Measurements from ENCODE around the gene FIGN.

FIGN gene

GRCh38 chr2:163735685-163736432 lies at the start of gene FIGN:
Gene FIGN (minus strand): TSS chr2:163736008. CDS start chr2:163734927, 1,081 bp downstream.
- Mint-ChIP-seq H3K9me3 (peaks cover 5% of the 10 kb centered on the region), H3K27me3 (peaks cover 45% of the 10 kb centered on the region), H3K4me3 (peak within 1 kb of the TSS; percentile 7), H3K36me3 (ENCODE audit: low read depth) (peaks cover 5% of the 10 kb centered on the region), H3K27ac (no peak within 1 kb of the TSS), H3K4me1 (ENCODE audit: low read depth) (peaks cover 7% of the 10 kb centered on the region)

GRCh38 chr2:163785162-163785561 lies 49.4 kb upstream of the FIGN start:
- no peak overlapping the region for H3K4me3 Mint-ChIP-seq

GRCh38 chr2:163779970-163780597 lies 44.3 kb upstream of the FIGN start:
- no peak overlapping the region for H3K27ac Mint-ChIP-seq
- H3K4me3 Mint-ChIP-seq: no peak overlapping the region
- peaks cover 9% of the 10 kb centered on the region for H3K9me3 Mint-ChIP-seq
- no peaks in the 10 kb centered on the region for H3K27me3 Mint-ChIP-seq
- no peaks in the 10 kb centered on the region for H3K36me3 Mint-ChIP-seq (ENCODE audit: low read depth)
- no peaks in the 10 kb centered on the region for H3K4me1 Mint-ChIP-seq (ENCODE audit: low read depth)

More at GRCh38 chr2:163785162-163785561, 49.4 kb upstream of the FIGN start:
- Mint-ChIP-seq H3K9me3 (peaks cover 4% of the 10 kb centered on the region), H3K36me3 (ENCODE audit: low read depth) (no peaks in the 10 kb centered on the region), H3K27ac (no peak overlapping the region), H3K27me3 (no peaks in the 10 kb centered on the region), H3K4me1 (ENCODE audit: low read depth) (no peaks in the 10 kb centered on the region)

- Mint-ChIP-seq H3K27me3 (no peaks in the 10 kb centered on the region), H3K27ac (no peak overlapping the region), H3K4me1 (ENCODE audit: low read depth) (no peaks in the 10 kb centered on the region), H3K36me3 (ENCODE audit: low read depth) (no peaks in the 10 kb centered on the region), H3K9me3 (peaks cover 9% of the 10 kb centered on the region), H3K4me3 (no peak overlapping the region)
Observed at GRCh38 chr2:163778045-163778781, 42.4 kb upstream of the FIGN start.

- H3K27me3 Mint-ChIP-seq: no peaks in the 10 kb centered on the region
- no peaks in the 10 kb centered on the region for H3K36me3 Mint-ChIP-seq (ENCODE audit: low read depth)
- H3K4me3 Mint-ChIP-seq: no peak overlapping the region
- no peak overlapping the region for H3K27ac Mint-ChIP-seq
- H3K4me1 Mint-ChIP-seq (ENCODE audit: low read depth): no peaks in the 10 kb centered on the region
- peaks cover 15% of the 10 kb centered on the region for H3K9me3 Mint-ChIP-seq
Observed at GRCh38 chr2:163775304-163775703, 39.5 kb upstream of the FIGN start.

GRCh38 chr2:163774862-163775261 lies 39.1 kb upstream of the FIGN start:
- Mint-ChIP-seq H3K27ac (no peak overlapping the region), H3K36me3 (ENCODE audit: low read depth) (no peaks in the 10 kb centered on the region), H3K4me1 (ENCODE audit: low read depth) (no peaks in the 10 kb centered on the region), H3K4me3 (no peak overlapping the region), H3K9me3 (peaks cover 15% of the 10 kb centered on the region), H3K27me3 (no peaks in the 10 kb centered on the region)

GRCh38 chr2:163773276-163773675 lies 37.5 kb upstream of the FIGN start:
- Mint-ChIP-seq H3K27me3 (no peaks in the 10 kb centered on the region), H3K36me3 (ENCODE audit: low read depth) (no peaks in the 10 kb centered on the region), H3K4me1 (ENCODE audit: low read depth) (no peaks in the 10 kb centered on the region), H3K9me3 (peaks cover 14% of the 10 kb centered on the region), H3K27ac (no peak overlapping the region), H3K4me3 (no peak overlapping the region)

GRCh38 chr2:163771596-163771995 lies 35.8 kb upstream of the FIGN start:
- no peaks in the 10 kb centered on the region for H3K4me1 Mint-ChIP-seq (ENCODE audit: low read depth)
- H3K4me3 Mint-ChIP-seq: no peak overlapping the region
- H3K9me3 Mint-ChIP-seq: peaks cover 6% of the 10 kb centered on the region
- H3K27me3 Mint-ChIP-seq: no peaks in the 10 kb centered on the region
- H3K36me3 Mint-ChIP-seq (ENCODE audit: low read depth): no peaks in the 10 kb centered on the region
- H3K27ac Mint-ChIP-seq: no peak overlapping the region

- Mint-ChIP-seq H3K27ac (no peak overlapping the region), H3K36me3 (ENCODE audit: low read depth) (no peaks in the 10 kb centered on the region), H3K4me3 (no peak overlapping the region), H3K9me3 (peaks cover 9% of the 10 kb centered on the region), H3K27me3 (no peaks in the 10 kb centered on the region), H3K4me1 (ENCODE audit: low read depth) (no peaks in the 10 kb centered on the region)
Observed at GRCh38 chr2:163768881-163769695, 33.3 kb upstream of the FIGN start.

- Mint-ChIP-seq H3K27me3 (no peaks in the 10 kb centered on the region), H3K36me3 (ENCODE audit: low read depth) (no peaks in the 10 kb centered on the region), H3K9me3 (peaks cover 9% of the 10 kb centered on the region), H3K4me3 (no peak overlapping the region), H3K27ac (no peak overlapping the region), H3K4me1 (ENCODE audit: low read depth) (no peaks in the 10 kb centered on the region)
Observed at GRCh38 chr2:163767097-163767496, 31.3 kb upstream of the FIGN start.

- H3K4me3 Mint-ChIP-seq: no peak overlapping the region
- no peak overlapping the region for H3K27ac Mint-ChIP-seq
- H3K27me3 Mint-ChIP-seq: no peaks in the 10 kb centered on the region
- H3K4me1 Mint-ChIP-seq (ENCODE audit: low read depth): no peaks in the 10 kb centered on the region
- H3K36me3 Mint-ChIP-seq (ENCODE audit: low read depth): no peaks in the 10 kb centered on the region
- H3K9me3 Mint-ChIP-seq: peaks cover 6% of the 10 kb centered on the region
Observed at GRCh38 chr2:163764566-163764965, 28.8 kb upstream of the FIGN start.

GRCh38 chr2:163759013-163759412 lies 23.2 kb upstream of the FIGN start:
- Mint-ChIP-seq H3K4me1 (ENCODE audit: low read depth) (no peaks in the 10 kb centered on the region), H3K27me3 (no peaks in the 10 kb centered on the region), H3K27ac (no peak overlapping the region), H3K36me3 (ENCODE audit: low read depth) (no peaks in the 10 kb centered on the region), H3K9me3 (peaks cover 7% of the 10 kb centered on the region), H3K4me3 (no peak overlapping the region)

GRCh38 chr2:163757814-163758213 lies 22.0 kb upstream of the FIGN start:
- Mint-ChIP-seq H3K27me3 (no peaks in the 10 kb centered on the region), H3K36me3 (ENCODE audit: low read depth) (no peaks in the 10 kb centered on the region), H3K4me3 (no peak overlapping the region), H3K27ac (no peak overlapping the region), H3K4me1 (ENCODE audit: low read depth) (no peaks in the 10 kb centered on the region), H3K9me3 (peaks cover 4% of the 10 kb centered on the region)

- no peaks in the 10 kb centered on the region for H3K4me1 Mint-ChIP-seq (ENCODE audit: low read depth)
- no peaks in the 10 kb centered on the region for H3K36me3 Mint-ChIP-seq (ENCODE audit: low read depth)
- H3K27me3 Mint-ChIP-seq: no peaks in the 10 kb centered on the region
- H3K9me3 Mint-ChIP-seq: peaks cover 8% of the 10 kb centered on the region
- H3K27ac Mint-ChIP-seq: no peak overlapping the region
- no peak overlapping the region for H3K4me3 Mint-ChIP-seq
Observed at GRCh38 chr2:163756588-163756987, 20.8 kb upstream of the FIGN start.
